GM19025 (cell line): ENCODE measurements around the gene APBB2.

ENCODE experiments used
- ATAC-seq: cut with Tn5 transposase; IDR thresholded peaks from one replicate; pipeline ENCODE4 v1.9.1; 2021; ENCODE audit warnings: mild to moderate bottlenecking, low read depth, moderate library complexity; ENCODE audit not compliant: unreplicated experiment

The APBB2 gene

GRCh38 chr4:40954088-40954668, 260.2 kb downstream of the APBB2 start:
- no peak for ATAC-seq

GRCh38 chr4:40953283-40954087, 260.9 kb downstream of the APBB2 start:
- ATAC-seq, result no peak

- no peak for ATAC-seq
These were observed 261.7 kb downstream of the APBB2 start for GRCh38 chr4:40952672-40953071.

- no peak for ATAC-seq
These were observed 262.1 kb downstream of the APBB2 start for GRCh38 chr4:40952217-40952616.

GRCh38 chr4:40951026-40951425, 263.3 kb downstream of the APBB2 start:
- no peak for ATAC-seq

GRCh38 chr4:40949358-40950100, 264.8 kb downstream of the APBB2 start:
- ATAC-seq, result no peak

GRCh38 chr4:40948014-40948413, 266.3 kb downstream of the APBB2 start:
- no peak for ATAC-seq

- ATAC-seq, result no peak
These were observed 267.7 kb downstream of the APBB2 start for GRCh38 chr4:40946652-40947051.

- ATAC-seq, result no peak
These were observed 273.6 kb downstream of the APBB2 start for GRCh38 chr4:40940756-40941155.

GRCh38 chr4:40940317-40940741, 274.0 kb downstream of the APBB2 start:
- ATAC-seq, result no peak

- ATAC-seq, result no peak
These were observed 274.5 kb downstream of the APBB2 start for GRCh38 chr4:40939856-40940255.

- no peak for ATAC-seq
These were observed 276.0 kb downstream of the APBB2 start for GRCh38 chr4:40938337-40938736.

GRCh38 chr4:40937140-40937725, 277.1 kb downstream of the APBB2 start:
- no peak for ATAC-seq

GRCh38 chr4:40934676-40935075, 279.7 kb downstream of the APBB2 start:
- no peak for ATAC-seq

- no peak for ATAC-seq
These were observed 280.9 kb downstream of the APBB2 start for GRCh38 chr4:40933272-40934053.

GRCh38 chr4:40931841-40932240, 282.5 kb downstream of the APBB2 start:
- no peak for ATAC-seq

GRCh38 chr4:40931238-40931637, 283.1 kb downstream of the APBB2 start:
- ATAC-seq, result no peak

GRCh38 chr4:40927074-40927473, 287.3 kb downstream of the APBB2 start:
- no peak for ATAC-seq

- ATAC-seq, result no peak
These were observed 289.6 kb downstream of the APBB2 start for GRCh38 chr4:40924793-40925117.

- ATAC-seq, result peak; percentile 58
These were observed 290.1 kb downstream of the APBB2 start for GRCh38 chr4:40924096-40924792.
